ENCODE results near the gene VPS37D. TPM values are rescaled to one million over a fixed set of nuclear protein-coding genes. Genes with fewer than 3 reads are reported as not detected.

VPS37D gene
- total RNA-seq, 1 experiment from 2014 or later: 8.3 TPM

- Histone ChIP-seq H3K9me2 (ENCODE audit: insufficient read depth) (no peaks in the 10 kb centered on the region), H3K4me1 (replicated peaks; ENCODE audit: insufficient read depth) (peaks cover 10% of the 10 kb centered on the region; the same call in 1 of the 2 replicates), H3K79me2 (ENCODE audit: low read depth) (no peaks in the 10 kb centered on the region), H3K27ac (no peak overlapping the region), H3F3A (ENCODE audit: insufficient read depth, low read depth) (peaks cover 26% of the 10 kb centered on the region; the same call in 1 of the 2 replicates), H2AFZ (no peak overlapping the region), H4K20me1 (ENCODE audit: insufficient read depth) (no peaks in the 10 kb centered on the region), H3K36me3 (ENCODE audit: low read depth) (no peaks in the 10 kb centered on the region), H3K9me3 (ENCODE audit: insufficient read depth, low read depth) (no peaks in the 10 kb centered on the region), H3K27me3 (ENCODE audit: insufficient read depth, low read depth) (peaks cover 4% of the 10 kb centered on the region; the same call in 1 of the 2 replicates), H3K4me3 (no peak overlapping the region), H3K4me2 (no peak overlapping the region)
- ChIA-PET CTCF (interaction anchor here (0.8 kb wide), 1 partner anchor 17 kb away, joined by 3 read pairs; no protein-coding TSS in a partner anchor), POLR2A (ENCODE audit: unreplicated experiment) (no interaction called here)
- no TSS peak for BruUV-seq (replicated peaks)
- DNase-seq: no peak
- intact Hi-C loops (cut with micrococcal nuclease; ENCODE audit: unreplicated experiment): no loop called here
- no peak for TF ChIP-seq EZH2 (IDR thresholded peaks at IDR 0.05; ENCODE audit: low read depth)
- no peak for TF ChIP-seq CTCF (conservative IDR thresholded peaks at IDR 0.05)
These were observed 21.9 kb upstream of the VPS37D start for GRCh38 chr7:73645643-73646174.

- CTCF ChIA-PET: interaction anchor here (0.8 to 1.1 kb wide), 2 partner anchors 11 to 18 kb away, joined by 3 to 5 read pairs; no protein-coding TSS in a partner anchor
- no peaks in the 10 kb centered on the region for H3K79me2 ChIP-seq (ENCODE audit: low read depth)
- POLR2A ChIA-PET (ENCODE audit: unreplicated experiment): interaction anchor here (0.6 kb wide), 1 partner anchor 33 kb away, joined by 3 read pairs; no protein-coding TSS in a partner anchor
- H2AFZ ChIP-seq: no peak overlapping the region
- intact Hi-C loops (cut with micrococcal nuclease; ENCODE audit: unreplicated experiment): no loop called here
- peaks cover 26% of the 10 kb centered on the region; the same call in 1 of the 2 replicates for H3F3A ChIP-seq (ENCODE audit: insufficient read depth, low read depth)
- H3K27ac ChIP-seq: no peak overlapping the region
- peak overlapping the region; percentile 63; the same call in 1 of the 2 replicates for H3K4me3 ChIP-seq
- no peaks in the 10 kb centered on the region for H3K9me3 ChIP-seq (ENCODE audit: insufficient read depth, low read depth)
- peaks cover 10% of the 10 kb centered on the region; the same call in 1 of the 2 replicates for H3K4me1 ChIP-seq (replicated peaks; ENCODE audit: insufficient read depth)
- H3K4me2 ChIP-seq: peak overlapping the region; percentile 82
- H4K20me1 ChIP-seq (ENCODE audit: insufficient read depth): no peaks in the 10 kb centered on the region
- no peak for DNase-seq
- TF ChIP-seq EZH2 (IDR thresholded peaks at IDR 0.05; ENCODE audit: low read depth): no peak
- no peak for TF ChIP-seq CTCF (conservative IDR thresholded peaks at IDR 0.05)
- no peaks in the 10 kb centered on the region for H3K9me2 ChIP-seq (ENCODE audit: insufficient read depth)
- TSS peak; percentile 47 for BruUV-seq (replicated peaks)
- H3K36me3 ChIP-seq (ENCODE audit: low read depth): no peaks in the 10 kb centered on the region
- H3K27me3 ChIP-seq (ENCODE audit: insufficient read depth, low read depth): peaks cover 4% of the 10 kb centered on the region; the same call in 1 of the 2 replicates
These were observed 20.6 kb upstream of the VPS37D start for GRCh38 chr7:73646785-73647724.

All from PC-9 (cell line).